Vagina (tissue), 2 donors: ENCODE measurements around the gene TAF3.

Experiments used
- POLR2A ChIP-seq, 2 donors: fragments of 450-650 bp; IDR thresholded peaks; one replicate each; pipeline ENCODE4 v1.6.1; 2017; ENCODE audit warnings: antibody characterized with exemption in 2 of 2, mild to moderate bottlenecking in 2 of 2, moderate library complexity in 2 of 2
- TF ChIP-seq, protein P1 (sequence below), 3 experiments: fragments of 450-650 bp in 2 of 3; fragments of 200-600 bp in 1 of 3; sonication (generic) in 1 of 3; IDR thresholded peaks; one replicate each; pipeline ENCODE4 v1.5.1; 2017 to 2019; ENCODE audit warnings: antibody characterized with exemption in 3 of 3, mild to moderate bottlenecking in 2 of 3, moderate library complexity in 2 of 3

DNA sequence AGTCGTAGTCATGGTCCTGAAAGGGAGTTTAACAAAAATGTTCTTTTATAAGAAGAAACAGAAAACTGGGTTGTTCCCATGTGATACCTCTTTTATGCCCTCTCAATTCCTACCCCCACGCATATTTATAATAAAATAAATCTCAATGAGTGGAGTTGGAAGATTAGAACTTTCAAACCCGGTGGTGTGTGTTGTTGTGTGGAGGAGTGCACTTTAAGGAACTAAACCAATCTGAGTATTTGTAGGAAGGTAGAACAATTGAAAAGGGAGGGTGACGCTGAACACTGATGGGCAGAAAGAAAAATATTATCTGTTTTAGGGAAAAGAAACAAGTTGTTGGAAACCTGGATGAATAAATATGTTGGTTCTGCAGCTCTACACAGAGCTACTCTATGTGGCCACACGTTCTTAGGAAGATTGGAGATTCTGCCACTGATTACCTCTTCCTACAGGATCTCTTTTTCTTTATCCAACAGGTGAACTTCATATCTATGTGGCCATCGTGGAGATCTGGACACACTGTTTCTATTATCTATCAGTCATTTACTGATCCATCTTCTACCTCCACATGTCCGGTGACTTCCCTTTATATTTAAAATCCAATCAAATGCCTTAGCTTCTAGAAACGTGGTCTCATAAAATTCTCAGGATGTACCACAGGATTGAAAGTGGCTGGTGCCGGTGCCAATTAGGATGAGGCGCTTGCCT is 223.1 kb downstream of the TAF3 start:
- TF ChIP-seq, protein P1, sequence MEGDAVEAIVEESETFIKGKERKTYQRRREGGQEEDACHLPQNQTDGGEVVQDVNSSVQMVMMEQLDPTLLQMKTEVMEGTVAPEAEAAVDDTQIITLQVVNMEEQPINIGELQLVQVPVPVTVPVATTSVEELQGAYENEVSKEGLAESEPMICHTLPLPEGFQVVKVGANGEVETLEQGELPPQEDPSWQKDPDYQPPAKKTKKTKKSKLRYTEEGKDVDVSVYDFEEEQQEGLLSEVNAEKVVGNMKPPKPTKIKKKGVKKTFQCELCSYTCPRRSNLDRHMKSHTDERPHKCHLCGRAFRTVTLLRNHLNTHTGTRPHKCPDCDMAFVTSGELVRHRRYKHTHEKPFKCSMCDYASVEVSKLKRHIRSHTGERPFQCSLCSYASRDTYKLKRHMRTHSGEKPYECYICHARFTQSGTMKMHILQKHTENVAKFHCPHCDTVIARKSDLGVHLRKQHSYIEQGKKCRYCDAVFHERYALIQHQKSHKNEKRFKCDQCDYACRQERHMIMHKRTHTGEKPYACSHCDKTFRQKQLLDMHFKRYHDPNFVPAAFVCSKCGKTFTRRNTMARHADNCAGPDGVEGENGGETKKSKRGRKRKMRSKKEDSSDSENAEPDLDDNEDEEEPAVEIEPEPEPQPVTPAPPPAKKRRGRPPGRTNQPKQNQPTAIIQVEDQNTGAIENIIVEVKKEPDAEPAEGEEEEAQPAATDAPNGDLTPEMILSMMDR (IDR thresholded peaks at IDR 0.05): no peak
- no peak for TF ChIP-seq POLR2A (IDR thresholded peaks at IDR 0.05)
